GM19239 (cell line): ENCODE measurements around the gene TBX10.
A peak's percentile ranks its signal among the peaks of the same experiment; 100 is the strongest.
"Not testable (repeated sequence)": the region's sequence is repeated elsewhere in the genome, so short reads cannot be mapped to it uniquely, and the experiment has no call there.

Experiments used
- DNase-seq: peaks from one replicate; pipeline ENCODE4 v3.0.0; 2011; ENCODE audit warnings: low spot score; ENCODE audit not compliant: insufficient read length
- FAIRE-seq: peaks from 2 replicates; lab custom pipeline; 2011; peaks lifted over from hg19 to GRCh38; lab: Jason Lieb, UNC

TBX10 gene

DNA sequence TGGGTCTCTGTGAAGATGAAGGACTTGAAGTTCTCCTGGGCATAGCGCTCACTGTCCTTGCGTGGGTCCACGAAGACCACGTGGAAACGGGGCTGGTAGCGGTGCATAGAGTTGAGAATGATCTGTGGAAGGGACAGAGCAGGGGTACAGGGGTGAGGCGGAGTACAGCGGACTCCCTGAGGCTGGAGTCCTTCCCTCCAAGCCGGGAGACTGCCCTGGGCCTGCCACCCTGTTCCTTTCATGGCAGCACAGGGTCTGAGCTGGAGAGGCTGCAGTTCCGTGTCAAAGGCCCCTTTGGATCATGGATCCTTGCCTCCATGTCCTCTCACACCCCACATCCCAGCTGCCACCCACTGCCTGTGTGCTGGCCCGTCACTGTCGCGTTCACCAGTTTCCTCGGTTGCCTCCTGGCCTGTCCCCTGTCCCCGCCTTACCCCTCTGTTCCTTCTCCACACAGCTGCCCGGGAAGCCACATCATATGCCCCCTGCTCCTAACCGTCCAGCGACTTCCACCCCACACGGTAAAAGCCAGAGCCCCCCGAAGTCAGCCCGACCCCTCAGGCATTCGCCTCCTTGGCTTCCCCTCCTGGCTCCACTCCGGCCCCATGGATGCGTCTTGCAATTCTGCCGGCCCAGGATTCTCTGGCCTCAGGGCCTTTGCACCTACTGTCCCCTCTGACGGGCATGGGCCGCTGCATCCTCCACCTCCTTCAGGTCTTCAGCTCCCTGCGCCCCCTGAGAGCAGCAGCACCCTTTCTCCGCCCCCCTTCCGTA is 6.4 kb downstream of the TBX10 start:
- DNase-seq = no peak
- no peak for FAIRE-seq

DNA sequence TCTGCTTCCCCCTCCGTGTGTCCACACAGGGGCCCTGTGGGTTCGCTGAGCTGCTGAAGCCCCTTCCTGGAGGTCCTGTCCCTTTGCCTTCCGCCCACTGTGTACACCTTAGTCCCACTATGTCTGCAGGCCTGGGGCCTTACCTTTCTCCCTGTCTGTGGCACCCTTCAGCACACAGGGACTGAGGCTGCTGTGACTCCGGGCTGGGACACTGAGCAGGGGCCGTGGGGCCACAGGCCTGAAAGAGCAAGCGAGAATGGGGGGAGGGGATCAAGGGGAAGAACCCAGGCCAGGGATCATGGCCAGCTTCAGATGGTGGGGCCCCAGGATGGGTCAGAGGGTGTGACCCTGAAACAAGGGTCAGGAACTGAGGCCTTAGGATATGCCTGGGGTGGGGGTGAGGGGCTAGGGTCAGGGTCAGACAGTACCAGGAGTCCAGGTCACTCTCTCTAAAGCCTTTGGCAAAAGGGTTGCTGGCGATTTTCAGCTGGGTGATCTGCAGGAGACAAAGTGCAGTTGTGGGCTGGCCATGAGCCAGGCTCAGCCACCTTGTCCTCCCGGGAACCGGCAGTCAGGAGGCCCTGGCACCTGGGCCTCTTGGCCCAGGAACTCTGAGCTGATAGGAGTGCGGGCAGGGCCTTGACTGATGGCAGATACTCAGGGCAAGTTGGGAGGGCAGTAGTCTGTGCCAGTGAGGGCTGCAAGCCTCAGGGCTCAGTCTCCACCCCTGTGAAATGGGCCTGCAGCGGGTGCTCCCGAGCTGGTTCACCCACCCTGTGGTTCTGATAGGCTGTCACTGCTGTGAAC is 7.2 kb downstream of the TBX10 start:
- DNase-seq (no peak), FAIRE-seq (no peak)

DNA sequence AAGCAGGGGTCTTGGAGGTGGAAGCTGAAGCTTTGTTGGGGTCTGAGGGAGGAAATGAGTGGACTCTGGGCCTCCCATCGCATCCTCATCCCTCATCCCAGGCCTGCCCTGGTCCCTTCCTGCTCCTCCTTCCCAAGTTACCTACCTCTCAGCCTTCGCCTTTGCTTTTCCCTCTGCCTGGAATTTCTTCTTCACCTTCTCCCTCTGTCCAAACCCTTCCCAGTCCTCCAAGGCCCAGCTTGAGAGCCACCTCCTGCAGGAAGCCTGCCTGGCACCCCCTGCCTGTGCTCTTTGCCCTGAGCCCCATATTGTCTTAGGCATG is 7.7 kb downstream of the TBX10 start:
- no peak for FAIRE-seq
- no peak for DNase-seq

DNA sequence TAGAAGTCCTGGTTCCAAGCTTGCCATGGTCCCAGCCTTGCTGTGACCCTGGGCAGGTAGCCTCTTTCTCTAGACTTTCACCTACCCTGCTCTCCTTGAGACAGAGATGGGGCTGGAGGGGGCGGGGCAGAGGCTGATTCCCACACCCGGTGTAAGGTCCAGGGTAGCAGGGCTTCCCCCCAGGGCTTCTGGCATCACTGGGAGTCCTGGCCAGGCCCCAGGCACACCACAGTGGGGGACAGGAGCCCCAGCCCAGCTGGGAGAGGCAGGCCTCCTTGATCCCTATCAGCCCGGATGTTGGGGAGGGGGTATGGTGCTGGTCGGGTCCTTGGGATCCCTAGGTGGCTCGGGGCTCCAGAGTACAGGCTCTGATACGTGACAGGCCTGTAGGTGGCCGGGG is 8.2 kb downstream of the TBX10 start:
- no peak for DNase-seq
- no peak for FAIRE-seq

- DNase-seq = no peak
- FAIRE-seq = no peak
These were observed 8.6 kb downstream of the TBX10 start for GRCh38 chr11:67630943-67631331.

DNA sequence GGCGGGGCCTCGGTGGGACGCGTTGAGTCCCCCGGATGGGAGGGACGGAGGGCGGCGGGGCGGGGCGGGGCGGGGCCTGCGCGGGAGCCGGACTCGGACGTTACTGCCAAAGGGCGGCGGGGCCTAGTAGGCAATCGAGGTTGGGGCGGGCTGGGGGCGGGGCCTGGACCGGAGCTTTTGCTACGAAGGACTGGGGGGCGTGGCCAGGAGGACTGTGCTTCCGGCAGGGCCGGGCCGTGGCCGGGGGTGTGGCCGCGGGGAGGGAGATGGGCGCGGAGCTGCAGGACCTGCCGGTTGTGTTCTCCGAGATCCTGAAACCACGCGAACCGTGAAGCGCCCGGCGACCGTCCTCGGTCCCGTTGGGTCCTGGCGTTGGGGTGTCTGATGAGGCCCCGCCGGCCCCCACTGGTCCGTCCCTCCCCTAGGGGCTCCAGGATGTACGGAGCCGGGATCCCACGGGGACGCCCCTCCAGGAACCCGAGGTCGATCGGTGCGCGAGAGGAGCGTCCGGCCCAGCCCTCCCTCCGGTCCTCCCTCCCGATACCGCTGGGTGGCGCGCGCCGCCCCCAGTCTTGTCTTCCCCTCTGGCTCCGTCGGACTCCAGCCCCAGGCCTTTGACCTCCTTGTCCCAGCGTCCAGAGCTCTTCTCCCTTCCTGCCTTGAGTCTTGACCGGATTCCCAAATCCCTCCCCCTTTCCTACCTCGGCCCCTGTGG is 9.2 kb downstream of the TBX10 start:
- peak; percentile 73 for FAIRE-seq
- peak; percentile 95 for DNase-seq

DNA sequence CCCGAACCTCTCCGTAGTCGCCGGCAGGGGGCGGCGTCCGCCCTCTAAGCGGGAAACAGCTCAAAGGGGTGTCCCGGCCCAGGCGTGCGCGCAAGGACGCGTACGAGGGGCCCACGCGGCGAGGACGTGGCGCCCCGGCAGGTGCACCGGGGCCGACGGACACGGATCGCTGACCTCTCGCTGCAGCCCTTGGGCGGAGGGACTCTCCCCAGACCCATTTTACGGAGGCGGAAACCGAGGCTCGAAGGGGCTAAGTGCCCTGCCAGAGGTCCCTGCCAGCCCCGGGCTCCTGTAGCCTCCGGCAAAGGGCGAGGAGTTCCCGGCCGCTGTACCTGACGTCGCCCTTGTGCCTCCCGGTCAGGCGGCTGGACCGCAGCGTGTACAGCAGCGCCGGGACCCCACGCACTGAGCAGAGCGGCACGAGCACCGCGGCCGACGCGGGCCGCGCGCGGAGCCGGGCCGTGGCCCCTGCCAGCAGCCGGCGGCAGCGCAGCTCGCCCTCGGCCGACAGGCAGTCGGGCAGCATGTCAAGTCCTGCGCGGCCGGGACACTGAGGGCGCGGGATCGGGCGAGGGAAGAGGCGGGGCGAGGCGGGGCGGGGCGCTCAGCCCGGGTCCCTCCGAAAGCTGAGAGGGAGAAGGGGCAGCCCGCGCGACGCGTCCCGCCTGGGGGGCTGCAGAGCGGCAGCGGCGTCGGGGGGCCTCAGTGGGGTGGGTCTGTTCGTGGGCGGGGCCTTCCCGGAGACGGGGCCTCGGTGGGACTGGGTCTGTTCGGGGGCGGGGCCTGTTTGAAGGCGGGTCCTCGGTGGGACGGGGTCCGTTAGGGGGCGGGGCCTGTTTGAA is 10.0 kb downstream of the TBX10 start, which contains the start of gene NUDT8:
Gene NUDT8 (minus strand): TSS at position 552 of the 842 bp plus-strand sequence. CDS start 26 bp downstream, at position 526.
- FAIRE-seq (peak; percentile 89), DNase-seq (peak; percentile 89)

DNA sequence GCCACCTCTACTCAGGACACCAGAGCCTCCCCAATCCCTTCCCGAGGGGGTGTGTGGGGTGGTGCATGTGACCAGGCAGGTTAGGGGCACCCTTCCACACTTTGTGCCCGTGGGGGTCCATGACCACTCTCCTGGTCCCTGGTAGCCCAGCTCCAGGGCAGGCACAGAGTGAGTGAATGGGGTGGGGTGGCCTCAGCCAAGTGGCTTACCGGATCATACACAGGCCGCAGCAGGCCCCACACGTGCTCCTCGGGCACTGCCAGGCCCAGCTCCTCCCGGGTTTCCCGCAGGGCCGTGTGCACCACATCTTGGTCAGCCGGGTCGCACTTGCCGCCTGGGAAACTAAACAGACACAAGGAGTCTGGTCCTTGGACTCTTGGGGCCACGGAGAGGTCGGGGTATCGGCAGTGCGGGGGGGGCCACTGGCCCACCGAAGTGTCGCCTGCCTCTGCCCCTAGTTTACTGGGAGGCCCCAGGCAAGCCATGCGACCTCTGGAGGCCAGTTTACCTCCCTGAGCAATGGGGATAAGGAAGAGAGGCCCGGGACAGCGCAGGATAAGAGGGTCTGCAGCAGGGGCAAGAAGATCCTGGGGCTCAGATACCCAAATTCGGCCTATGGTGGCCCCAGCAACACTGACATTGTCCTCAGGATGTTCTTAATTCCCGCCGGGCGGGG is 10.7 kb downstream of the TBX10 start:
- no peak for DNase-seq
- FAIRE-seq = no peak

DNA sequence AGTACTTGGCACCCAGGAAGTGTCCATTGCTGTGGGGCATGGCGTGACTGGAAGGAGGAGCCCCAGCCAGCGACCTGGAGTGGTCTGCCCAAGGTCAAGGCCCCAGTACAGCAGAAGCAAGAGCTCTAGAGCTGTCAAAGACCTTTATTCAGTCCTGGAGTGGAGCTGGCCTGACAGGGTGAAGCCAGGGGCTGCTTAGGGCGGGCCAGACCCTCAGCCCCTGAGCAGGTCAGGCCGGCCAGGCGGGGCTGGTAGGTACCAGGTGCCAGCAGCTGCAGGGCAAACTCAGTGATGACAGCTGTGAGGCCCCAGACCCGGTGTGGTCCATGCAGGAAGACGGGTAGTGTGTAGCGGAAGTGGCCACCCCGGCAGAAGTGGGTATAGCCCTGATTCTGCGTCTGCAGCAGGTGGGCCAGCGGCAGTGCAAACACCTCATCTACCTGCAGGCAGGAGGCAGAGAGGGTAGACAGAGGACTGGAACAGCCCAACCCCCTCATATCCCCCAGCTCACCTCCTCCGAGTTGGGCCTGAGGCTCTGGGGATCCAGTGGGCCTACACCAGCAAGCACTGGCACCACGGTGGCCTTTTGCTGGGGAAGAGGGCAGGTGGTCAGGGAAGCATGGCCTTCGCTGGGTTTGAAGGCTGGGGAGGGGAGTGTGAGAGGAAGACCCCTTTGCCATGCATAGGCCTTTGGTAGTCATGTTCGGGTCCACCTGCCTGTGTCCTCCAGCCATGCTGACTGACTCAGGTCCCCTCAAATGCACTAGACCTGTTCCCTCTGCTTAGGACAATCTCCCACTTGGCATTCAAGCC is 11.5 kb downstream of the TBX10 start:
- FAIRE-seq (no peak), DNase-seq (no peak)

DNA sequence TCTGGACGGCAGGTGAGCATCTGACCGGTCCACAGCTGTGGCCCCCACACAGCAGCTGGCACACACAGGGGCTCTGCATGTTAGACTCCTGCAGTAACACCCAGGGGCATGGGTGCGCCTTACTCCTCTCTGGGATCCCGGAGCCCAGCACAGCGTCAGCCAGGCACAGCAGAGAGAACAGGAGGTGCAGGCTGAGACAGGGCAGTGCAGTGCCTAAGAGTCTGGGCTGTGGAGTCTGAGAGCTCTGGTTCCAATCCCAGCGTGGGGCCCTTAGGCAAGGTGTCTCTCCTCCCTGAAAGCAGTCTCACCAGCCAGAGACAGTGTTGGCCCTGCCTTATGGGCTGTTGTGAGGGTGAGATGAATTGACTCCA is 12.1 kb downstream of the TBX10 start:
- DNase-seq = no peak
- no peak for FAIRE-seq

GRCh38 chr11:67626970-67627369 is 12.6 kb downstream of the TBX10 start:
- no peak for DNase-seq

GRCh38 chr11:67626131-67626833 is 13.3 kb downstream of the TBX10 start:
- DNase-seq, FAIRE-seq: not testable (repeated sequence)

More at GRCh38 chr11:67626970-67627369, 12.6 kb downstream of the TBX10 start:
- FAIRE-seq = no peak

DNA sequence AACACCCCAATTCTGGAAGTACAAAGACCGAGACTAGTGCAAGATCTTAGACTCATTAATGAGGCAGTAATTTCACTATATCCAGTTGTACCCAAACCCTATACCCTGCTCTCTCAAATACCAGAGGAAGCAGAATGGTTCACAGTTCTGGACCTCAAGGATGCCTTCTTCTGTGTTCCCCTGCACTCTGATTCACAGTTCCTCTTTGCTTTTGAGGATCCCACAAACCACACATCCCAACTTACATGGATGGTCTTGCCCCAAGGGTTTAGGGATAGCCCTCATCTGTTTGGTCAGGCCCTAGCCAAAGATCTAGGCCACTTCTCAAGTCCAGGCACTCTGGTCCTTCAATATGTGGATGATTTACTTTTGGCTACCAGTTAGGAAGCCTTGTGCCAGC is 15.8 kb downstream of the TBX10 start:
- FAIRE-seq, DNase-seq: not testable (repeated sequence)

DNA sequence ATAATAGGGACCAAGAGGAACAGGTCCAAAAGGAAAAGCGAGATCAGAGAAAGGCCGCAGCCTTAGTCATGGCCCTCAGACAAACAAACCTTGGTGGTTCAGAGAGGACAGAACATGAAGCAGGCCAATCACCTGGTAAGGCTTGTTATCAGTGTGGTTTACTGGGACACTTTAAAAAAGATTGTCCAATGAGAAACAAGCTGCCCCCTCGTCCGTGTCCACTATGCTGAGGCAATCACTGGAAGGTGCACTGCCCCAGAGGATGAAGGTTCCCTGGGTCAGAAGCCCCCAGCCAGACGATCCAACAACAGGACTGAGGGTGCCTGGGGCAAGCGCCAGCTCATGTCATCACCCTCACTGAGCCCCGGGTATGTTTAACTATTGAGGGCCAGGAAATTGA is 16.7 kb downstream of the TBX10 start:
- FAIRE-seq, DNase-seq: not testable (repeated sequence)

DNA sequence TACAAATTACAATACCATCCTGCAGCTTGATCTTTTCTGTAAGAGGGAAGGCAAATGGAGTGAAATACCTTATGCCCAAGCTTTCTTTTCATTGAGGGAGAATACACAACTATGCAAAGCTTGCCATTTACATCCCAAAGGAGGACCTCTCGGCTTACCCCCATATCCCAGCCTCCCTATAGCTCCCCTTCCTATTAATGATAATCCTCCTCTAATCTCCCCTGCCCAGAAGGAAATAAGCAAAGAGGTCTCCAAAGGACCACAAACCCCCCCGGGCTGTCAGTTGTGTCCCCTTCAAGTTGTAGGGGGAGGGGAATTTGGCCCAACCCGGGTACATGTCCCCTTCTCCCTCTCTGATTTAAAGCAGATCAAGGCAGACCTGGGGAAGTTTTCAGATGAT is 17.6 kb downstream of the TBX10 start:
- DNase-seq, FAIRE-seq: not testable (repeated sequence)

DNA sequence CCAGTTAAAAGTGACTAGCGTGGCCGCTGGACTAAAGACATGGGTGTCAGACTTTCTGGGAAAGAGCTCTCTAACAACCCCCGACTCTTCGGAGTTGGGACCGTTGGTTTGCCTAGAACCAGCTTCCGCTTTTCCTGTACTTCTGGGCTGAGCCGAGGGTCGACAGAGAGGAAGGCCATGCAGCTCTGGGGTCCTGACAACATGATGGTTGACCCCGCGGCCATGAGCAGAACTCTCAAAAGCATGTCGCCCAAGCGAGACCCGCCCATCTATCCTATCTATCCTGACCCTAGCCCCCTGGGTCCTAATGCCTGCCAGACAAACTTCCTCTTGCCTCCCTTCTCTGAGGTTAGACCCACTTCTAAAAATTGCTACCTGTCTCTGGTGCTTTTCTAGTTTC is 18.9 kb downstream of the TBX10 start:
- FAIRE-seq = not testable (repeated sequence)

DNA sequence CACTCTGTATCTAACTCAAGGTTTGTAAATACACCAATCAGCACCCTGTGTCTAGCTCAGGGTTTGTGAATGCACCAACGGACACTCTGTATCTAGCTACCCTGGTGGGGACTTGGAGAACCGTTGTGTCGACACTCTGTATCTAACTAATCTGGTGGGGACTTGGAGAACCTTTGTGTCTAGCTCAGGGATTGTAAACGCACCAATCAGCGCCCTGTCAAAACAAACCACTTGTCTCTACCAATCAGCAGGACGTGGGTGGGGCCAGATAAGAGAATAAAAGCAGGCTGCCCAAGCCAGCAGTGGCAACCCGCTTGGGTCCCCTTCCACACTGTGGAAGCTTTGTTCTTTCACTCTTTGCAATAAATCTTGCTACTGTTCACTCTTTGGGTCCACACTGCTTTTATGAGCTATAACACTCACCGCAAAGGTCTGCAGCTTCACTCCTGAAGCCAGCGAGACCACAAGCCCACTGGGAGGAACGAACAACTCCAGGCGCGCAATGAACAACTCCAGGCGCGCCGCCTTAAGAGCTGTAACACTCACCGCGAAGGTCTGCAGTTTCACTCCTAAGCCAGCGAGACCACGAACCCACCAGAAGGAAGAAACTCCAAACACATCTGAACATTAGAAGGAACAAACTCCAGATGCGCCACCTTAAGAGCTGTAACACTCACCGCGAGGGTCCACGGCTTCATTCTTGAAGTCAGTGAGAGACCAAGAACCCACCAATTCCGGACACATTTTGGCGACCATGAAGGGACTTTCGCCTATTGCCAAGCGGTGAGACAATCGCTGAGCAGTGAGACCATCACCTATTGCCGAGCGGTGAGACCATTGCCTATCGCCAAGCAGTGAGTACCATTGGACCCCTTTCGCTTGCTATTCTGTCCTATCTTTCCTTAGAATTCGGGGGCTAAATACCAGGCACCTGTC is 19.6 kb downstream of the TBX10 start:
- not testable (repeated sequence) for FAIRE-seq, DNase-seq

More for the DNA sequence above, 18.9 kb downstream of the TBX10 start:
- not testable (repeated sequence) for DNase-seq
